ENCODE data around the gene SERINC5. TPM values are rescaled to one million over a fixed set of nuclear protein-coding genes. Genes with fewer than 3 reads are reported as not detected.

The SERINC5 gene
- total RNA-seq, 1 experiment from 2014 or later = 52.3 TPM

- no peak overlapping the region for H3K4ac ChIP-seq (ENCODE audit: low read depth, low read length)
- H3K14ac ChIP-seq (ENCODE audit: insufficient read depth, low read length) = peak overlapping the region; percentile 21; the same call in 1 of the 2 replicates
- H2BK120ac ChIP-seq (ENCODE audit: low read depth, low read length, poor library complexity, severe bottlenecking) = no peak overlapping the region
- Mint-ChIP-seq H3K4me3 (peak overlapping the region; percentile 85 to 94), H3K4me1 (peaks cover 57 to 61% of the 10 kb centered on the region in 2 experiments), H3K27ac (peak overlapping the region in 1 of 3 experiments; percentile 12; a peak in 1 of 7 replicates), H3K9me3 (no peaks in the 10 kb centered on the region; a peak in 1 of 5 replicates), H3K27me3 (ENCODE audit: low read depth) (no peaks in the 10 kb centered on the region), H3K36me3 (ENCODE audit: insufficient read depth in 1 of 3, low read depth in 3 of 3) (peaks cover 0 to 4% (median 3%) of the 10 kb centered on the region in 3 experiments; a peak in 6 of 7 replicates)
- no peak overlapping the region for H3K18ac ChIP-seq (ENCODE audit: insufficient read length, low read depth, low read length)
- H4K5ac ChIP-seq (ENCODE audit: insufficient read length, low read depth, low read length) = no peak overlapping the region
- no peak for TF ChIP-seq CTCF (conservative IDR thresholded peaks at IDR 0.05)
- H3K23ac ChIP-seq (ENCODE audit: insufficient read length, low read depth, low read length) = no peak overlapping the region
- H2AK5ac ChIP-seq (ENCODE audit: insufficient read length, low read length) = no peak overlapping the region
- H2BK12ac ChIP-seq (ENCODE audit: insufficient read length, low read depth, low read length) = no peak overlapping the region
- peaks cover 3% of the 10 kb centered on the region for H3K79me1 ChIP-seq (ENCODE audit: insufficient read depth, low read depth, low read length, poor library complexity, severe bottlenecking)
- peak overlapping the region; percentile 96 for H3K4me2 ChIP-seq (ENCODE audit: insufficient read depth, insufficient read length, low read length)
- H2BK5ac ChIP-seq (ENCODE audit: insufficient read length, low read length) = no peak overlapping the region
- H3K56ac ChIP-seq (ENCODE audit: insufficient read length, low read depth, low read length) = no peak overlapping the region
- H3K79me2 ChIP-seq (ENCODE audit: insufficient read depth, low read length) = peaks cover 37% of the 10 kb centered on the region
- no peak overlapping the region for H3T11ph ChIP-seq (ENCODE audit: low read length)
- no CpG with 5 or more reads among the region's 23 CpGs for WGBS (ENCODE audit: extremely low coverage, insufficient read length, low lambda C conversion rate)
- no peak overlapping the region for H2BK15ac ChIP-seq (ENCODE audit: low read depth, low read length)
- H4K20me1 ChIP-seq (ENCODE audit: control insufficient read depth, insufficient read depth, insufficient read length) = no peaks in the 10 kb centered on the region
- H3K9me3 ChIP-seq (ENCODE audit: control insufficient read depth, low read depth, low read length) = no peaks in the 10 kb centered on the region
- H4K8ac ChIP-seq (replicated peaks; ENCODE audit: insufficient read length, low read depth, low read length) = no peak overlapping the region
- H3K27ac ChIP-seq (ENCODE audit: insufficient read length, low read depth, low read length) = no peak overlapping the region
- no peak overlapping the region for H2BK20ac ChIP-seq (ENCODE audit: low read depth, low read length, poor library complexity, severe bottlenecking)
- no peak overlapping the region for H4K91ac ChIP-seq (ENCODE audit: insufficient read length, low read depth, low read length)
- H3K23me2 ChIP-seq (ENCODE audit: insufficient read length, low read depth, low read length, poor library complexity, severe bottlenecking) = peaks cover 30% of the 10 kb centered on the region
- DNase-seq = no peak
- peaks cover 11% of the 10 kb centered on the region; the same call in 1 of the 2 replicates for H3K4me1 ChIP-seq (ENCODE audit: insufficient read depth, low read length)
- H2AFZ ChIP-seq (ENCODE audit: low read length) = no peak overlapping the region
- no peaks in the 10 kb centered on the region for H3K27me3 ChIP-seq (ENCODE audit: insufficient read depth, low read length)
- peak overlapping the region; percentile 82 for H3K9ac ChIP-seq (ENCODE audit: extremely low read depth, insufficient read length, low read length)
These were observed 949 bp downstream of the SERINC5 start for GRCh38 chr5:80254767-80255430.

All from H9 (cell line).